ENCODE data around the gene SYNE3.

GRCh38 chr14:95478309-95478708 is 38.1 kb downstream of the SYNE3 start:
- TF ChIP-seq EZH2 (IDR thresholded peaks at IDR 0.05; ENCODE audit: low read depth) (no peak), CTCF (conservative IDR thresholded peaks at IDR 0.05) (no peak)
